ES-I3 (cell line): ENCODE measurements around the gene BMX.

Experiments used
- H3K36me3 ChIP-seq: 2 replicates; pipeline ENCODE4 v1.6.1; 2013; ENCODE audit warnings: mild to moderate bottlenecking, low read length, control low read depth, moderate library complexity; ENCODE audit not compliant: insufficient read depth
- H3K4me1 ChIP-seq: 2 replicates; pipeline ENCODE4 v1.6.1; 2013; ENCODE audit warnings: mild to moderate bottlenecking, control low read depth, low read length; ENCODE audit not compliant: insufficient read depth
- H3K9ac ChIP-seq: 2 replicates; pipeline ENCODE4 v1.6.1; 2013; ENCODE audit warnings: low read depth, mild to moderate bottlenecking, low read length, moderate library complexity
- H3K9me3 ChIP-seq: 2 replicates; pipeline ENCODE4 v1.6.1; 2013; ENCODE audit warnings: mild to moderate bottlenecking, low read length, moderate library complexity; ENCODE audit not compliant: control insufficient read depth, insufficient read depth

Gene BMX

DNA sequence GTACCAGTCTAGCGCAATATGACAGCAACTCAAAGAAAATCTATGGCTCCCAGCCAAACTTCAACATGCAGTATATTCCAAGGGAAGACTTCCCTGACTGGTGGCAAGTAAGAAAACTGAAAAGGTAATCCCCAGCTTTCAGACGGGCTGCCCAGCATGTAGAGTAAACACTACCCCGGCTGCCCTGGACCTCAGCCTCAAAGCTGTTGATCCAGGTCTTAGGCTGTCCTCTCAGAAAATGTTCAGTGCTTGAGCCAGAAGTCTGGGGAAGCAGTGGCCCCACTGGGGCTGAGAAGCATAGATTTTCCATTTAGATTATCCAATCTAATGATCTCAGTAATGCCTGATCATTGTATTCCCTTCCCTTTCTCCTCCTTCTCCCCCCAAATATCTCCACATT is 21.9 kb downstream of the BMX start:
- Histone ChIP-seq H3K4me1 (no peaks in the 10 kb centered on the region), H3K9ac (no peak overlapping the region), H3K36me3 (no peaks in the 10 kb centered on the region), H3K9me3 (no peaks in the 10 kb centered on the region)

DNA sequence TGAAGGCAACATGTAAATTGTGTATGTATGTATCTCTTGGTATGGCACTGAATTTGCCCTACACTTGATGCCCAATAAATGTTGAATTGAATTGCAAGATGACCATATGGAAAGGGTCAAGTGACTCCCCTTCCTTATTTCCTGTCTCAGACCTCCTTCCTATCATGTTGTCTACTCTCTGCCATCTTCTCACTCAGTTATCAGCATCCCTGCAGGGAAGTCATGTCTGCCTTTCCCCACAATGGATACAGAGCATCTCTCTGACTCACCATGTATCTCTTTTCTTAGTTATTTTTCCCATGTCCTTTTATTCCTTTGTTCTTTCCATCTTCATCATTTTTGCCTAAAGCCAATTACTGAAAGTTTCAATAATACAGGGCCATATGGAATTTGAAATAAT is 22.5 kb downstream of the BMX start:
- no peaks in the 10 kb centered on the region for H3K36me3 ChIP-seq
- H3K4me1 ChIP-seq, result no peaks in the 10 kb centered on the region
- no peak overlapping the region for H3K9ac ChIP-seq
- H3K9me3 ChIP-seq, result no peaks in the 10 kb centered on the region

DNA sequence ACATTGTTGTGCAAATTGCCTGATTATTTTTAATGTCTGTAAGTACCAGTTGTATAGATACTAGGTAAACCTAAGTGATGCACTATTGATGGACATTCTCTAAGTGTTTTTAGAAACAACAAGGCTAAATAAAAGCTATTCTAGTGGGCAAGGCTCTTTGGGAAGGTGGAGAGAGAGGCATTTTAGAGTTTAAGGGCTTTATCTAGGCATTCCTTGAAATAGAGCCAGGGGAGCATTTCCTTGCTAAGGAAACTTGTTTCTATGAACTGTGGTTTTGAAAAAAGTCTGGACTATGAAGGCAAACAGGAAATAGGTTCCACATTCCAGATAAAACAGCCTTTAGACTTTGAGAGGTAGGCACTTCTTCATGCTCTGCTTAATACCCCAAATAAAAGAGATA is 23.8 kb downstream of the BMX start:
- H3K9ac ChIP-seq, result no peak overlapping the region
- no peaks in the 10 kb centered on the region for H3K36me3 ChIP-seq
- H3K9me3 ChIP-seq, result no peaks in the 10 kb centered on the region
- H3K4me1 ChIP-seq, result no peaks in the 10 kb centered on the region

DNA sequence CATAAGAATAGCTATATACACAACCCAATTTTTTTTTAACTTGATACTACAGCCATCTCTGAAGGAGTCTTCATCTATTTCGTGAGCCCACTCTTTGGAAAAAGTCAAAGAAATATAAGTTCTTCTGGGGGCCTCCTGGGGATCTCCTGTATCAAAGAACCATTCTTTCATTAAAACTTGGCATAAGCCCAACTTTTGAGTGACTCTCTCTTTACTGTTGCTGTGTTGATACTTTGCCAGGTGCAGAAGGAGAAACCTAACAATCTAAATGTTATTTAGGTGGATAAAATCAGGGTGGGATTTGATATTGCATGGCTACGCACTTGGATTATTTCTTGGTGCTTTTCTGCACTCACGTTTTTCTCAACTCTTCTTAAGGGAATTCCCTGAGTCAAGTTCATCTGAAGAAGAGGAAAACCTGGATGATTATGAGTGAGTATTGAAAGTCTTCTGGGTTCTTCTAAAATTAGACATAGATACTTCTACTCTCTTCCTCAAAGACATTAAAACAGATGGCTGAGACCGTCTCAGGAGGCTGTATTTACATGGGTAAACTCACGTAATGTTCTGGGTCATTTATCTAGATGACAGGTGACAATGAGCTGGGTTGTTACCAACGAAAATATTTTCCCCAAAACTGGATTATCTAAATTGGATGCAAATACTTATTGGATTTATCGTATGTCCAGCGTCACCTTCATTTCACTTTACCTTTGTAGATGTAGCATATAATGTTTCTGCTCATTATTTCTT is 25.2 kb downstream of the BMX start:
- H3K36me3 ChIP-seq, result no peaks in the 10 kb centered on the region

DNA sequence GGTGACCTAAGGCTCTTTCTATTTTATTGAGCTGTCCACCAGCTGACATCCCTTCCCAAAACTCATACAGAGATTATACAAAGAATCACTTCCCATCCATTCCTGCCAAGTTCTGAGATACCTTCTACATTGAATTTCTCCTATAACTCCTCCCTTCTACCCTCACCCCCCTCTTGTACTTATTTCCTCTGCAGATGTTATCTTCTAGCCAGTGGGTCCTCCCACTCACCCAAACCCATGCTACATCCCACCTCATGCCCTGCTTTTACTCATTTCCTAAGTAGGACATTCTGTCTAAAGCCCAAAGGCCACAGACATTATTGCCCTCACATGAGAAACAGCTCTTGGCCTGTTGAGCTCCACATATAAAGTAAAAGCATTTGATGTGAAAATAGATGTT is 28.6 kb downstream of the BMX start:
- Histone ChIP-seq H3K9ac (no peak overlapping the region), H3K36me3 (no peaks in the 10 kb centered on the region), H3K4me1 (no peaks in the 10 kb centered on the region), H3K9me3 (no peaks in the 10 kb centered on the region)

More for the DNA sequence above, 25.2 kb downstream of the BMX start:
- no peaks in the 10 kb centered on the region for H3K4me1 ChIP-seq
- no peak overlapping the region for H3K9ac ChIP-seq
- H3K9me3 ChIP-seq, result no peaks in the 10 kb centered on the region

DNA sequence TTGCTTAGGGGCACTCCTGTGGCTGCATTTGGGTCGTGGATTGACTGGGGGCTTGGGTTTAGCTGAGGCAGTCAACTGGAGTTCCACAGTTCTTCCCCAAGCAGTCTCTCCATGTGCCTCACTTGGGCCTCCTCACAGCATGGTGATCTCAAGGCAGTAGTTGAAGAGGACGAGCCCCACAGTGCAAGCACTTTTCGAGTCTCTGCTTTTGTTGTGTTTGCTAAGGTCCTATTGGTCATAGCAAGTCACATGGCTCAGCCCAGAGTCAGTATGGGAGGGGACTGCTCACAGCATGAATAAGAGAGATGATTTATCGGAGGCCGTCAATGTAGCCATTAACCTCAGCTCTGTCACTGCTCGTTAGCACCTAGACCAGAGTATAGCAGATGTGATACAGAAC is 29.7 kb downstream of the BMX start:
- H3K9ac ChIP-seq, result no peak overlapping the region
- H3K4me1 ChIP-seq, result no peaks in the 10 kb centered on the region
- H3K9me3 ChIP-seq, result no peaks in the 10 kb centered on the region
- no peaks in the 10 kb centered on the region for H3K36me3 ChIP-seq

DNA sequence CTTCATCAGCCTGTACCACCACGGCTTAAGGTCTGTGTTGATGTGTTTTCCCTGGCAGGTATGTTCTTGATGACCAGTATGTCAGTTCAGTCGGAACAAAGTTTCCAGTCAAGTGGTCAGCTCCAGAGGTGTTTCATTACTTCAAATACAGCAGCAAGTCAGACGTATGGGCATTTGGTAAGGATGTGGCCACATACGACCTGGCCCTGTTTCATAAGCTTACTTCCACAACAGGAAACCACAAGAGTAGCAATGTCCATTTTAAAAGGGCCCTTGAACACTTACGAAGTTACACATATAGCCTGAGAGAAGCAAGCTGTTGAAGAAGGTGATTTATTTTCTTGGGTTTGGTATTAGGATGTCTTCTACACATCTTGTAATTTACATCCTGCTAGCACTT is 46.1 kb downstream of the BMX start:
- Histone ChIP-seq H3K36me3 (no peaks in the 10 kb centered on the region), H3K9ac (no peak overlapping the region), H3K9me3 (no peaks in the 10 kb centered on the region), H3K4me1 (no peaks in the 10 kb centered on the region)

DNA sequence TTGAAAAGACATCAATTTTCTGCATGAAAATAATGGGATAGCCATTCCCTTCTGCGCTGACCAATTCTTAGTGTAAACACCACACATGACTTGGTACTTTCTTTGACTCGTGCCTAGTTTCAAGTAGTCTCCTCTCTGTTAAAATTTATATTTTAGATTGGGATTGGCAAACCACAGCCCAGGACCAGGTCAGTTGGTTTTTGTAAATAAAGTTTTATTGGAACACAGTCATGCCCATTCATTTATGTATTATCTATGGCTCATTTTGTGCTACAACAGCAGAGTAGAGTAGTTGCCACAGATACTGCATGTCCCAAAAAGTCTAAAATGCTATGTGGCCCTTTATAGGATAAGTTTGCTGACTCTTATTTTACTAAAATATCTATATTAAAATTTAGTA is 46.7 kb downstream of the BMX start:
- H3K4me1 ChIP-seq, result no peaks in the 10 kb centered on the region
- no peaks in the 10 kb centered on the region for H3K36me3 ChIP-seq
- no peaks in the 10 kb centered on the region for H3K9me3 ChIP-seq
- H3K9ac ChIP-seq, result no peak overlapping the region

DNA sequence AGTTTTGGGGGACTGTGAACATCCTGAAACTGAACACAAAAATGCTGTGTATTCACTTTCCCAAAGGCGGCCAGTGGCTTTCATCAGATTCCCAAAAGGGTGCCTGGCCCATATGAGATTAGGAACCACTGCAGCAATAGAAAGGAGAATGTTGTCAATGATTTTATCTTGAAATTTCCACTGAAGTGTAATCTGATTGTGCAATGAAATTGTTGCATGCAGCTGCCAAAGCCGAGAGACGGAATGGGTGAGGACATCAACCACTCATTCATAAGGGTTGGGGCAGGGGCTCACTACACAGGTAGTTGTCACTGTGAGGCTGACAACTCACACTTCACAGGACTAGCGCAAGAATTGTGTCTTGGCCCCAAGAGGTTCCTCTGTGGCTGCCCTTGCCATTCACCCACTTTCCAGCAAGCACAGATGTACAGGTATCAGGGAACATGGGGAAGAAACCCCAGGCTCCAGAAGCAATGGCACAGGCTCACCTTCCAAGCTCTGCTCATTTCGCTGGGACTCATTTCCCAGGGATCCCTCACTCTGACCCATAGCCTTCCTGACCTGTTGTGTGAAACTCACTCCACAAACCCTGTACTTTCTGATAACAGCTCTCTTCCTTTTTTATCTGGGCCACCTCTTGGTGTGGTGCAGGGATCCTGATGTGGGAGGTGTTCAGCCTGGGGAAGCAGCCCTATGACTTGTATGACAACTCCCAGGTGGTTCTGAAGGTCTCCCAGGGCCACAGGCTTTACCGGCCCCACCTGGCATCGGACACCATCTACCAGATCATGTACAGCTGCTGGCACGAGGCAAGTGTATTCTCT is 48.8 kb downstream of the BMX start:
- no peak overlapping the region for H3K9ac ChIP-seq
- no peaks in the 10 kb centered on the region for H3K36me3 ChIP-seq
- H3K4me1 ChIP-seq, result no peaks in the 10 kb centered on the region

DNA sequence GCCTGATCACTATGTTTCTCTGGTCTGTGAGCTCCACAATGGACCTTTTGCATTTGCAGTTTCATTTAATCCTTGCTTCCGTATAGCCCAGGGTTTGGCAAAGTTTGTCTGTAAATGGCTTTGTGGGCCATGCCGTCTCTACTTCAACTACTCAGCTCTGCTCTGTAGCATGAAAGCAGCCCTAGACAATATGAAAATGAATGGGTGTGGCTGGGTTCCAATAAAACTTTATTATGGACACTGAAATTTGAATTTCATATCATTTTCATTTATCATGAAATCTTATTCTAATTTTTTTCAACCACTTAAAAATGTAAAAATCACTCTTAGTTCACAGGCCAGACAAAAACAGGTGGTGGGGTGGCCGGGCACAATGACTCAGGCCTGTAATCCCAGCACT is 58.6 kb downstream of the BMX start:
- no peak overlapping the region for H3K9ac ChIP-seq
- no peaks in the 10 kb centered on the region for H3K4me1 ChIP-seq
- no peaks in the 10 kb centered on the region for H3K36me3 ChIP-seq
- no peaks in the 10 kb centered on the region for H3K9me3 ChIP-seq

More for the DNA sequence above, 48.8 kb downstream of the BMX start:
- no peaks in the 10 kb centered on the region for H3K9me3 ChIP-seq

DNA sequence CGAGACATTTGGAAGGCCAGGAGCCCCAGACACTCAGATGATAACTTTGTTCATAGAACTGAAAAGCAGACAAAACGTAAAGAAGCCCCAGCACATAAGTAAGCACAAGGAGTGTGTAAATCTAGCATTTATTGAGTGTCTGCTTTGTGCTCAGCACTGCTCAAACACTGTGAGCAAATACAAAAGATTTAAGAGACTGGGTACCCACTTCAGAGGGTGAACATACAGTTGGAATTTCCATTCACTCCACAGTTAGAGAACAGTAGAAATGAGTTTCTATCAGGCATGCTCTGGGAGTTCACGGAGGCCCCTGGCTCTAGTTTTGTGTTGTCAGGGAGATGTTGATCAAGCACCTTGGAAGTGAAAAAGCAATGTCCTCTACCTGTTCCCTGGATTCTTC is 60.3 kb downstream of the BMX start:
- H3K9ac ChIP-seq, result no peak overlapping the region
- no peaks in the 10 kb centered on the region for H3K36me3 ChIP-seq
- peaks cover 3% of the 10 kb centered on the region; the same call in 1 of the 2 replicates for H3K4me1 ChIP-seq
- no peaks in the 10 kb centered on the region for H3K9me3 ChIP-seq

DNA sequence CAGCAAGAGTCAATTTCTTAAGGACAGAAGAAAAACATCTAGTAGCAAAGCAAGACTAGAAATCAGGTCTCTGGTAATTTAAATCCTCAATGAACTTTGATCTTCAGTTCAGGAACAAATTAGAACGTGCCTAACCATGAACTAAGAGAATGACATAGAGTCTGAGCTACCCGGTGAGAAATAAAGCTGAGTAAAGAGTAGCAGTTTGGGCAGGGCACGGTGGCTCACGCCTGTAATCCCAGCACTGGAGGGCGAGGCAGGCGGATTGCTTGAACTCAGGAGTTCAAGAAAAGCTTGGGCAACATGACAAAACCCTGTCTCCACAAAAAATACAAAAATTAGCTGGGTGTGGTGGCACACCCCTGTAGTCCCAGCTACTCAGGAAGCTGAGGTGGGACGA is 62.4 kb downstream of the BMX start:
- H3K9ac ChIP-seq, result no peak overlapping the region
- H3K36me3 ChIP-seq, result no peaks in the 10 kb centered on the region
- H3K9me3 ChIP-seq, result no peaks in the 10 kb centered on the region
- peaks cover 14% of the 10 kb centered on the region for H3K4me1 ChIP-seq

DNA sequence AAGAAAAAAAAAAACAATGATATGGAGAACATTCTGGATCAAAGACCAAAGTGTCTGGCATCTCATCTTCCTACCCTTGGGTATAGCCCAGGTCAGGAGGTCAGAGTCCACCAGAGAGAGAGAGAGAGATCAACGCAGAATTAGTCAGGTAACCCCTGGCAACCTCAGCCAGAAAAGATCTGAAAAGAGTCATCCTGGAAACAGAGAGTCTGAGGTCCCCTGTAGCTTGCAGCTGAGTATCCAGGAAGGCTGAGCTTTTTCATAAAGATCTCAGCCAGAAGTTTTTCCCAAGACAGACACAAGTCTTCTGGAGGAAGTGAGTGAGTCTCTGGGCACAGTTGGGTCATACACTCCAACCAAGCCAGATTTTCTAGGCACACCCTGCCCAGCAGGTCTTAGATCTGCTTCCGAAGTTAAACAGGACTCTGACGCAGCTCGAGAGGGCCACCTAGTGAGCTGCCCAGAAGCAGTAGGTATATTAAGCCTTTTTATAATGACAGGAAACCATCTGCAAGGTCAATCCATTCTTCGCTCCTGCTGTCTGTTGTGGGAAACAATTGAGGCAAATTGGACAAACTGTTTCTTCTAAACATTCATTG is 64.5 kb downstream of the BMX start:
- no peaks in the 10 kb centered on the region for H3K9me3 ChIP-seq
- H3K4me1 ChIP-seq, result peaks cover 18% of the 10 kb centered on the region
- no peak overlapping the region for H3K9ac ChIP-seq
- no peaks in the 10 kb centered on the region for H3K36me3 ChIP-seq

DNA sequence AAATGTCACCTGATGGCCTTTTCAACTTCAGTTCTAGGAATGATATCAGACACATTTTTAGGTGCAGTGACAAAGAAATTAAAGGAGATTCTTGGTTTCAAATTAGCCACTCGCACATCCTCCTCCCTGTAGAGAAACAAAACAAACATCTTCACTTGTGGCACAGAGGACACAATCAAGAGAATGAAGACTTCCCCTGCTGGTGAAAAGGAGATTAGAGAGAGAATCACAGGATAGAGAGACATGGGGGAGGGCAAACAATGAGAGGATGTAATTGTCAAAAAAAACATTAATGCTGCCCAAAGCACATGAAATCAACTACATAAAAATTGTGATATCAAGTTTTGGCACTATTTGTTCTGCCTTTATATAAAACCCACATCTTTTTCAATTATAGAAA is 65.6 kb downstream of the BMX start:
- Histone ChIP-seq H3K9me3 (no peaks in the 10 kb centered on the region), H3K9ac (no peak overlapping the region), H3K4me1 (peaks cover 18% of the 10 kb centered on the region), H3K36me3 (no peaks in the 10 kb centered on the region)

DNA sequence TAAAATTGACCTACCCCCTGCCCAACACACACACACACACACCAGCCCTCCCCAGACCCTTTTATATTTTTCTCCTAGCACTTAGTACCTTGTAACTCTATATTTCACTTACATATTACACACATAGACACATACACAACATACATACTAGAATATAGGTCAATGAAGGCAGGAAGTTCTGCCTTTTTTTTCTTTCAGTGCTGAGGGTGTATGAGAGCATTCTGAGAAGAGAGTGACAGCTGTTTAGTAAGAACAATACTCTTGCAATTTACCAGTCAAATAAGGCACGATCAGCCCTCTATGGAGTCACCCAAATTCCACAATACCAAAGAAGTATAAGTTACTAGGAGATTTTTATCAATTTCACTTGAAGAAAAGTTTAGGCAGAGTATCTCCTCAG is 66.7 kb downstream of the BMX start:
- peaks cover 18% of the 10 kb centered on the region for H3K4me1 ChIP-seq
- H3K9me3 ChIP-seq, result no peaks in the 10 kb centered on the region
- H3K36me3 ChIP-seq, result no peaks in the 10 kb centered on the region
- no peak overlapping the region for H3K9ac ChIP-seq
